Measurements from ENCODE around the gene ANKDD1B. TPM values are rescaled to one million over a fixed set of nuclear protein-coding genes. Genes with fewer than 3 reads are reported as not detected.

Gene ANKDD1B
- total and polyA plus RNA-seq, 2 of the 8 experiments (the other 6 are each of a cell fraction or from before 2014, with no cell fraction given), result 0.08 to 0.22 TPM

DNA sequence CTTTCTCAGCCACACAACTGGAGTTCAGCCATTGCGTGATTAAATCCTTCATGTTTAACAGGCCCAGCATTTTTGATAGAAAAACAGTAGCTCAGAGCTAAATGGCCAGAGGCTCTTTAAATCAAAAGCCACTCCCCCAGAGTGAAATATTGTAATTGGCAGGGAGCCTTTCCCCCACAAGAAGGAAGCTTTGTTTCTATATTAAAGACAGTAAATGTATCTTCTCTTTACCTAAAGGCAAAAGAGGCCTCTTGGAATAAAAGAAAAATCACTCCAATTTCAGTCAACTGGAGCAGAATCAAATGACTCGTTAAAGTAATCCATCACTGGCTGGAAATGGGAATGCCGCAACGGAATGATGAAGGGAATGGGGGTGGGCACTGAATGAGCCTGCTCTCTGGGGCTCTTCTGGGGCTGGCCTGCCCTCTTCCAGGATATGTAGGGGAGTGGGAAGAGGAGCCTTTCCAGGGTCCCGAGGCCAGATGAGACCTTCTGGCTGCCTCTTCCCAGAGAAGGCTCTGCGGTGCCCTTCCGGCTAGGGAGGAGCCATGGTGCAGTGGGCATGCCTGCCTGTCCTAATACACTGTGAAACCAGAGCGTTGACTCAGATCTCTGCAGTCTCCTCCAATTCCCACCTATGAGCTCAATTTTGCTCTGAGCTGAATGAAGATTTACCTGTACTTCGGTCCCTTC is 45.2 kb downstream of the ANKDD1B start:
- no peak overlapping the region for H3K9ac ChIP-seq (replicated peaks in 1 of 4; ENCODE audit: extremely low read depth in 1 of 4, low read depth in 3 of 4, low read length in 3 of 4)
- peak overlapping the region; percentile 48; the same call in 1 of the 2 replicates for H3K18ac ChIP-seq (ENCODE audit: extremely low read depth, low read length)
- H2AFZ ChIP-seq (ENCODE audit: low read length), result peak overlapping the region; percentile 93; the same call in 1 of the 2 replicates
- no peak overlapping the region for H2BK12ac ChIP-seq (ENCODE audit: low read depth, low read length)
- H3K4ac ChIP-seq (replicated peaks; ENCODE audit: insufficient read length, low read depth, low read length), result no peak overlapping the region
- no peak overlapping the region for H3K56ac ChIP-seq (replicated peaks; ENCODE audit: insufficient read length, low read depth, low read length)
- H3K4me3 ChIP-seq (ENCODE audit: extremely low read depth in 1 of 4, insufficient read depth in 2 of 4, low read depth in 3 of 4, low read length in 4 of 4), result no peak overlapping the region
- H3K23me2 ChIP-seq (ENCODE audit: low read depth, low read length), result no peaks in the 10 kb centered on the region
- H4K91ac ChIP-seq (replicated peaks; ENCODE audit: insufficient read length, low read length), result no peak overlapping the region
- POLR2A ChIA-PET (ENCODE audit: partially characterized antibody), result no interaction called here
- H3K79me2 ChIP-seq (ENCODE audit: control insufficient read depth in 1 of 2, insufficient read depth in 2 of 2, low read length in 2 of 2), result no peaks in the 10 kb centered on the region
- DNase-seq (ENCODE audit: low read depth in 1 of 2, low spot score in 2 of 2) (no peak), FAIRE-seq (no peak)
- 83% methylated on average over 9 of the region's 9 CpGs; no CpG with 5 or more reads in 1 of the 2 experiments for WGBS, 2 experiments (ENCODE audit: extremely low coverage in 1 of 2, insufficient coverage in 1 of 2, insufficient read length in 1 of 2, insufficient replicate concordance in 2 of 2, low coverage in 1 of 2, low lambda C conversion rate in 2 of 2, missing lambda C conversion rate in 1 of 2)
- no peak overlapping the region for H3K4me2 ChIP-seq (ENCODE audit: insufficient read depth in 1 of 2, low read depth in 2 of 2, low read length in 2 of 2)
- no peaks in the 10 kb centered on the region for H4K20me1 ChIP-seq (replicated peaks in 1 of 2; ENCODE audit: control insufficient read depth in 1 of 2, insufficient read depth in 2 of 2, low read length in 2 of 2)
- H4K5ac ChIP-seq (ENCODE audit: insufficient read length, low read depth, low read length), result no peak overlapping the region
- H2BK15ac ChIP-seq (ENCODE audit: low read length), result no peak overlapping the region
- H2AK5ac ChIP-seq (ENCODE audit: low read depth, low read length), result no peak overlapping the region
- H2BK20ac ChIP-seq (ENCODE audit: low read length), result no peak overlapping the region
- no peaks in the 10 kb centered on the region for H3K27me3 ChIP-seq (replicated peaks in 1 of 4; ENCODE audit: control insufficient read depth in 3 of 4, extremely low read depth in 1 of 4, insufficient read depth in 3 of 4, low read length in 3 of 4)
- no peaks in the 10 kb centered on the region for H3K79me1 ChIP-seq (ENCODE audit: low read depth, low read length)
- H2BK120ac ChIP-seq (replicated peaks; ENCODE audit: low read depth, low read length), result no peak overlapping the region
- no peak for TF ChIP-seq RAD21 (IDR thresholded peaks at IDR 0.05 in 1 of 2, conservative IDR thresholded peaks at IDR 0.05 in 1 of 2; ENCODE audit: low read depth in 2 of 2, low read length in 2 of 2)
- TF ChIP-seq FOSL1 (IDR thresholded peaks at IDR 0.05; ENCODE audit: insufficient read depth, low read depth, low read length), result no peak
- TF ChIP-seq GTF2F1 (IDR thresholded peaks at IDR 0.05; ENCODE audit: borderline replicate concordance, low read depth, low read length), result no peak
- TF ChIP-seq RBBP5 (IDR thresholded peaks at IDR 0.05; ENCODE audit: borderline replicate concordance, low read depth, low read length), result no peak
- TF ChIP-seq ZNF274 (IDR thresholded peaks at IDR 0.05; ENCODE audit: borderline replicate concordance, extremely low read depth, low read length), result no peak
- TF ChIP-seq, protein P1, sequence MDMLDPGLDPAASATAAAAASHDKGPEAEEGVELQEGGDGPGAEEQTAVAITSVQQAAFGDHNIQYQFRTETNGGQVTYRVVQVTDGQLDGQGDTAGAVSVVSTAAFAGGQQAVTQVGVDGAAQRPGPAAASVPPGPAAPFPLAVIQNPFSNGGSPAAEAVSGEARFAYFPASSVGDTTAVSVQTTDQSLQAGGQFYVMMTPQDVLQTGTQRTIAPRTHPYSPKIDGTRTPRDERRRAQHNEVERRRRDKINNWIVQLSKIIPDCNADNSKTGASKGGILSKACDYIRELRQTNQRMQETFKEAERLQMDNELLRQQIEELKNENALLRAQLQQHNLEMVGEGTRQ (IDR thresholded peaks at IDR 0.05; ENCODE audit: low read length), result no peak
- TF ChIP-seq POLR2AphosphoS5 (IDR thresholded peaks at IDR 0.05; ENCODE audit: low read depth, low read length), result no peak
- TF ChIP-seq TEAD4 (IDR thresholded peaks at IDR 0.05; ENCODE audit: low read depth, low read length), result no peak
- no peak for TF ChIP-seq CHD2 (IDR thresholded peaks at IDR 0.05; ENCODE audit: low read length)
- no peak for TF ChIP-seq SIN3A (conservative IDR thresholded peaks at IDR 0.05 in 1 of 2, IDR thresholded peaks at IDR 0.05 in 1 of 2; ENCODE audit: low read depth in 1 of 2, low read length in 2 of 2)
- no peak for TF ChIP-seq JUN (IDR thresholded peaks at IDR 0.05; ENCODE audit: low read depth, low read length)
- no peak overlapping the region for H3K27ac ChIP-seq (ENCODE audit: low read depth, low read length)
- H3K23ac ChIP-seq (ENCODE audit: insufficient read length), result no peak overlapping the region
- no peak overlapping the region for H2BK5ac ChIP-seq (ENCODE audit: low read depth, low read length)
- no peaks in the 10 kb centered on the region for H3K9me3 ChIP-seq (ENCODE audit: insufficient read depth in 2 of 2, low read depth in 1 of 2, low read length in 1 of 2)
- no peak overlapping the region for H3K14ac ChIP-seq (ENCODE audit: insufficient read length)
- H4K8ac ChIP-seq (ENCODE audit: extremely low read depth, insufficient read depth, low read length), result no peak overlapping the region
- H3K36me3 ChIP-seq (ENCODE audit: control insufficient read depth in 2 of 4, insufficient read depth in 4 of 4, low read length in 3 of 4), result no peaks in the 10 kb centered on the region
- H3K4me1 ChIP-seq (replicated peaks in 1 of 4; ENCODE audit: control insufficient read depth in 3 of 4, insufficient read depth in 4 of 4, low read length in 3 of 4), result peaks cover 0 to 3% (median 1%) of the 10 kb centered on the region in 4 experiments; a peak in 3 of 7 replicates
- CTCF ChIA-PET (ENCODE audit: partially characterized antibody), result interaction anchor here (0.9 to 2.9 kb wide), 6 partner anchors 10 to 260 kb away, joined by 3 to 9 read pairs (median 4); no protein-coding TSS in a partner anchor

Data from H1 (cell line).